ENCODE results near the gene NTHL1. TPM values are rescaled to one million over a fixed set of nuclear protein-coding genes. Genes with fewer than 3 reads are reported as not detected.

The NTHL1 gene
- total and polyA plus RNA-seq, 2 of the 13 experiments (the other 11 are each of a cell fraction or from before 2014, with no cell fraction given) = 47.5 to 64.9 TPM

DNA sequence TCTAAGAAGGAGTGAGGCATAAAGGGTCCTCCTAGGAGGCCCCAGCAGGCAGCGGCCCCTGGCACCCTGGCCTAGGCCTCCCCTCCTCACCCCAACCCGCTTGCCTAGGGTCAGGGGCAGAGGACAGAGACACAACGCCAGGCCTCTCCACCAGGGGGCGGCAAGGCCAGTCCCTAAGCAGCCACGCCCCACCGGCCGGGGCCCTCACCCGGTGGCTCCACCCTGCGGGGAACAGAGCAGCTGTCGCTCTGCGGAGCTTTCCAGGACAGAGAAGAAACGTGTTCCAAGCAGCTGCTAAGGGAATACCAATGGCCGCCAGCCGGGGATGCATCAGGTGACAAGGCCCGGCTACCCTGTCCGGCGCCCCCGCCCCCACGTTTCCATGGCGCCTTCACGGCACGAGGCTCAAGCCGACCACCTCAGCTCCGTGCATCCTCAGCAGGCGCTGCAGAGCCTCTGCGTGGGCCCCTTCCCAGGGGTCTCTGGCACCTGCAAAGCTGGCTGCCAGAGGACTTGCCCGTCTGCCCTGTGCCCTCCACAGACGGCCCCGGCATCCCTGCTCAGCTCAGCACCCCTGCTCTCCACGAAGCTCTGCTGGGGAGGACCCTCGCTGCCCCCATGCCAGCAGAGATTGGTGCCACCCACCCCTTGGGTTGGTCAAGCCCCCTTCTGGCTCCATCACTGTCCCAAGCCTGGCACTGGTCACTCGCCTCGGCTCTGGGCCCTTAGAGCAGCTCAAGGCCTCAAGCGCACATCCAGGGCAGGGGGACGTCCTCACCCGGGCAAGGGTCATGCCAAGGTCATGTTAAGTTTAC lies 43.6 kb downstream of the NTHL1 start (continued):
- no peak for TF ChIP-seq ZNF572 (CRISPR knock-in tag; IDR thresholded peaks at IDR 0.05)
- TF ChIP-seq YY1 (IDR thresholded peaks at IDR 0.05; ENCODE audit: insufficient read depth, insufficient replicate concordance, low read depth, low read length) = peak; percentile 82
- TF ChIP-seq, protein P1, sequence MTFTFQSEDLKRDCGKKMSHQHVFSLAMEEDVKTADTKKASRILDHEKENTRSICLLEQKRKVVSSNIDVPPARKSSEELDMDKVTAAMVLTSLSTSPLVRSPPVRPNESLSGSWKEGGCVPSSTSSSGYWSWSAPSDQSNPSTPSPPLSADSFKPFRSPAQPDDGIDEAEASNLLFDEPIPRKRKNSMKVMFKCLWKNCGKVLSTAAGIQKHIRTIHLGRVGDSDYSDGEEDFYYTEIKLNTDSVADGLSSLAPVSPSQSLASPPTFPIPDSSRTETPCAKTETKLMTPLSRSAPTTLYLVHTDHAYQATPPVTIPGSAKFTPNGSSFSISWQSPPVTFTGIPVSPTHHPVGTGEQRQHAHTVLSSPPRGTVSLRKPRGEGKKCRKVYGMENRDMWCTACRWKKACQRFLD (CRISPR knock-in tag; IDR thresholded peaks at IDR 0.05; ENCODE audit: borderline replicate concordance) = no peak
- peak; percentile 86 for TF ChIP-seq RBM39 (IDR thresholded peaks at IDR 0.05; ENCODE audit: low read depth, low read length, poor library complexity, severe bottlenecking)
- TF ChIP-seq, protein P2, sequence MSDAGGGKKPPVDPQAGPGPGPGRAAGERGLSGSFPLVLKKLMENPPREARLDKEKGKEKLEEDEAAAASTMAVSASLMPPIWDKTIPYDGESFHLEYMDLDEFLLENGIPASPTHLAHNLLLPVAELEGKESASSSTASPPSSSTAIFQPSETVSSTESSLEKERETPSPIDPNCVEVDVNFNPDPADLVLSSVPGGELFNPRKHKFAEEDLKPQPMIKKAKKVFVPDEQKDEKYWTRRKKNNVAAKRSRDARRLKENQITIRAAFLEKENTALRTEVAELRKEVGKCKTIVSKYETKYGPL (CRISPR knock-in tag; IDR thresholded peaks at IDR 0.05) = no peak
- no peak; the same call in 1 of the 2 replicates for TF ChIP-seq CHD2 (IDR thresholded peaks at IDR 0.05; ENCODE audit: low read depth, low read length)
- no peak for TF ChIP-seq ZNF629 (CRISPR knock-in tag; conservative IDR thresholded peaks at IDR 0.05)
- TF ChIP-seq KDM5B (CRISPR knock-in tag; IDR thresholded peaks at IDR 0.05; ENCODE audit: borderline replicate concordance) = peak; percentile 24; the same call in 1 of the 2 replicates
- peak; percentile 19 for TF ChIP-seq SKI (IDR thresholded peaks at IDR 0.05; ENCODE audit: partially characterized antibody)
- TF ChIP-seq, protein P3, sequence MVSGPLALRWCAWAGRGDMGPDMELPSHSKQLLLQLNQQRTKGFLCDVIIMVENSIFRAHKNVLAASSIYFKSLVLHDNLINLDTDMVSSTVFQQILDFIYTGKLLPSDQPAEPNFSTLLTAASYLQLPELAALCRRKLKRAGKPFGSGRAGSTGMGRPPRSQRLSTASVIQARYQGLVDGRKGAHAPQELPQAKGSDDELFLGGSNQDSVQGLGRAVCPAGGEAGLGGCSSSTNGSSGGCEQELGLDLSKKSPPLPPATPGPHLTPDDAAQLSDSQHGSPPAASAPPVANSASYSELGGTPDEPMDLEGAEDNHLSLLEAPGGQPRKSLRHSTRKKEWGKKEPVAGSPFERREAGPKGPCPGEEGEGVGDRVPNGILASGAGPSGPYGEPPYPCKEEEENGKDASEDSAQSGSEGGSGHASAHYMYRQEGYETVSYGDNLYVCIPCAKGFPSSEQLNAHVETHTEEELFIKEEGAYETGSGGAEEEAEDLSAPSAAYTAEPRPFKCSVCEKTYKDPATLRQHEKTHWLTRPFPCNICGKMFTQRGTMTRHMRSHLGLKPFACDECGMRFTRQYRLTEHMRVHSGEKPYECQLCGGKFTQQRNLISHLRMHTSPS (CRISPR knock-in tag; IDR thresholded peaks at IDR 0.05; ENCODE audit: low read depth) = peak; percentile 66; the same call in 1 of the 2 replicates
- peak; percentile 37; the same call in 1 of the 2 replicates for TF ChIP-seq ELF3 (CRISPR knock-in tag; IDR thresholded peaks at IDR 0.05)
- TF ChIP-seq POLR2A (IDR thresholded peaks at IDR 0.05; ENCODE audit: insufficient read depth in 1 of 2, low read depth in 2 of 2, low read length in 2 of 2) = no peak
- TF ChIP-seq, protein P4, sequence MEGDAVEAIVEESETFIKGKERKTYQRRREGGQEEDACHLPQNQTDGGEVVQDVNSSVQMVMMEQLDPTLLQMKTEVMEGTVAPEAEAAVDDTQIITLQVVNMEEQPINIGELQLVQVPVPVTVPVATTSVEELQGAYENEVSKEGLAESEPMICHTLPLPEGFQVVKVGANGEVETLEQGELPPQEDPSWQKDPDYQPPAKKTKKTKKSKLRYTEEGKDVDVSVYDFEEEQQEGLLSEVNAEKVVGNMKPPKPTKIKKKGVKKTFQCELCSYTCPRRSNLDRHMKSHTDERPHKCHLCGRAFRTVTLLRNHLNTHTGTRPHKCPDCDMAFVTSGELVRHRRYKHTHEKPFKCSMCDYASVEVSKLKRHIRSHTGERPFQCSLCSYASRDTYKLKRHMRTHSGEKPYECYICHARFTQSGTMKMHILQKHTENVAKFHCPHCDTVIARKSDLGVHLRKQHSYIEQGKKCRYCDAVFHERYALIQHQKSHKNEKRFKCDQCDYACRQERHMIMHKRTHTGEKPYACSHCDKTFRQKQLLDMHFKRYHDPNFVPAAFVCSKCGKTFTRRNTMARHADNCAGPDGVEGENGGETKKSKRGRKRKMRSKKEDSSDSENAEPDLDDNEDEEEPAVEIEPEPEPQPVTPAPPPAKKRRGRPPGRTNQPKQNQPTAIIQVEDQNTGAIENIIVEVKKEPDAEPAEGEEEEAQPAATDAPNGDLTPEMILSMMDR (CRISPR knock-in tag; IDR thresholded peaks at IDR 0.05) = peak; percentile 96
- TF ChIP-seq ZFX (CRISPR knock-in tag; IDR thresholded peaks at IDR 0.05; ENCODE audit: low read depth) = peak; percentile 83
- TF ChIP-seq ZNF747 (CRISPR knock-in tag; IDR thresholded peaks at IDR 0.05; ENCODE audit: borderline replicate concordance) = peak; percentile 54; the same call in 1 of the 2 replicates
- TF ChIP-seq ZNF564 (CRISPR knock-in tag; IDR thresholded peaks at IDR 0.05) = no peak
- TF ChIP-seq, protein P5, sequence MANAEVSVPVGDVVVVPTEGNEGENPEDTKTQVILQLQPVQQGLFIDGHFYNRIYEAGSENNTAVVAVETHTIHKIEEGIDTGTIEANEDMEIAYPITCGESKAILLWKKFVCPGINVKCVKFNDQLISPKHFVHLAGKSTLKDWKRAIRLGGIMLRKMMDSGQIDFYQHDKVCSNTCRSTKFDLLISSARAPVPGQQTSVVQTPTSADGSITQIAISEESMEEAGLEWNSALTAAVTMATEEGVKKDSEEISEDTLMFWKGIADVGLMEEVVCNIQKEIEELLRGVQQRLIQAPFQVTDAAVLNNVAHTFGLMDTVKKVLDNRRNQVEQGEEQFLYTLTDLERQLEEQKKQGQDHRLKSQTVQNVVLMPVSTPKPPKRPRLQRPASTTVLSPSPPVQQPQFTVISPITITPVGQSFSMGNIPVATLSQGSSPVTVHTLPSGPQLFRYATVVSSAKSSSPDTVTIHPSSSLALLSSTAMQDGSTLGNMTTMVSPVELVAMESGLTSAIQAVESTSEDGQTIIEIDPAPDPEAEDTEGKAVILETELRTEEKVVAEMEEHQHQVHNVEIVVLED (CRISPR knock-in tag; IDR thresholded peaks at IDR 0.05; ENCODE audit: borderline replicate concordance) = peak; percentile 54; the same call in 1 of the 2 replicates
- no peak for TF ChIP-seq DPF2 (CRISPR knock-in tag; IDR thresholded peaks at IDR 0.05; ENCODE audit: borderline replicate concordance, low read depth)
- peak; percentile 35; the same call in 1 of the 2 replicates for TF ChIP-seq FOSL2 (CRISPR knock-in tag; IDR thresholded peaks at IDR 0.05)
- no peak for TF ChIP-seq ZNF878 (CRISPR knock-in tag; IDR thresholded peaks at IDR 0.05)
- TF ChIP-seq ZNF775 (CRISPR knock-in tag; IDR thresholded peaks at IDR 0.05; ENCODE audit: borderline replicate concordance) = no peak
- TF ChIP-seq ZNF660 (CRISPR knock-in tag; IDR thresholded peaks at IDR 0.05; ENCODE audit: borderline replicate concordance, low read depth) = no peak
